DOHH2 (cell line): Measurements from ENCODE around the gene S100A10.

Experiments
- CTCF ChIP-seq: fragments of 200-600 bp; sonication (generic); IDR thresholded peaks from one replicate; pipeline ENCODE4 v1.5.1; 2014; ENCODE audit warnings: antibody characterized with exemption, mild to moderate bottlenecking, low read depth, low read length; ENCODE audit not compliant: poor library complexity, severe bottlenecking
- EZH2phosphoT487 ChIP-seq: fragments of 200-600 bp; sonication (generic); IDR thresholded peaks from 2 replicates; pipeline ENCODE4 v1.6.1; 2017; ENCODE audit warnings: borderline replicate concordance, mild to moderate bottlenecking, antibody characterized with exemption, low read length, moderate library complexity, mixed read lengths

- TF ChIP-seq CTCF (no peak), EZH2phosphoT487 (no peak)
These were observed 53.1 kb downstream of the S100A10 start for GRCh38 chr1:151940541-151940940.
